ENCODE measurements around the gene TMED7. TPM values are rescaled to one million over a fixed set of nuclear protein-coding genes. Genes with fewer than 3 reads are reported as not detected.
A peak's percentile ranks its signal among the peaks of the same experiment; 100 is the strongest.

The TMED7 gene
- total and polyA plus RNA-seq, 2 of the 8 experiments (the other 6 are each of a cell fraction or from before 2014, with no cell fraction given) = 43.8 to 75.2 TPM

DNA sequence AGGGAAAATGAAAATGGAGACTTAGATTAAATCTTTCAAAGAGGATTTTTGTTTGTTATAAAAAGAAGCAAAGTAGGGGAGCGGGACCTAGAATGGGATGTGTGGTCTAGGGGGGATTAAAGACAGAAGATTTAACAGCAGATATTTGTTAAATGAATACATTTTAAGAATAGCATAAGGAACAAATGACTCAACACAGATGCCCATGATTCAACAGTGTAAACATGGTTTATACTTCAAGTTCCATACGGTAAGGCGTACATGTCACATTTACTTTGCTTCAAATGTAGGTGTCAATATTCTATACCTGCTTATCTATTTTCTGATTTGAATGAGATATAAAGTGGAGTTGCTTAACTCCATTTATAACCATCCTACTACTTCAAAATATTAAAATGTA is 25.1 kb downstream of the TMED7 start:
- CTCF ChIA-PET (ENCODE audit: partially characterized antibody) = no interaction called here
- no peaks in the 10 kb centered on the region for H3K9me3 ChIP-seq (ENCODE audit: insufficient read depth in 2 of 2, low read depth in 1 of 2, low read length in 1 of 2)
- FAIRE-seq (no peak), DNase-seq (ENCODE audit: low read depth in 1 of 2, low spot score in 2 of 2) (no peak)
- H3K4me1 ChIP-seq (replicated peaks in 1 of 4; ENCODE audit: control insufficient read depth in 3 of 4, insufficient read depth in 4 of 4, low read length in 3 of 4) = peaks cover 0 to 13% (median 7%) of the 10 kb centered on the region in 4 experiments; a peak in 5 of 7 replicates
- H4K91ac ChIP-seq (replicated peaks; ENCODE audit: insufficient read length, low read length) = no peak overlapping the region
- no peak overlapping the region for H3K4me3 ChIP-seq (ENCODE audit: extremely low read depth in 1 of 4, insufficient read depth in 2 of 4, low read depth in 3 of 4, low read length in 4 of 4)
- TF ChIP-seq POU5F1 (IDR thresholded peaks at IDR 0.05; ENCODE audit: low read depth, low read length) = no peak
- TF ChIP-seq HDAC6 (IDR thresholded peaks at IDR 0.05; ENCODE audit: low read depth, low read length) = no peak
- no peak for TF ChIP-seq NANOG (IDR thresholded peaks at IDR 0.05; ENCODE audit: insufficient read depth, low read depth, low read length, poor library complexity, severe bottlenecking)
- no peak for TF ChIP-seq BRCA1 (IDR thresholded peaks at IDR 0.05; ENCODE audit: low read depth, low read length)
- TF ChIP-seq SP2 (IDR thresholded peaks at IDR 0.05; ENCODE audit: low read length) = no peak
- TF ChIP-seq TCF12 (IDR thresholded peaks at IDR 0.05; ENCODE audit: low read depth, low read length) = no peak
- no peak for TF ChIP-seq MAFK (IDR thresholded peaks at IDR 0.05; ENCODE audit: low read depth, low read length)
- TF ChIP-seq CBX8 (IDR thresholded peaks at IDR 0.05; ENCODE audit: borderline replicate concordance, low read depth, low read length) = no peak
- TF ChIP-seq RXRA (IDR thresholded peaks at IDR 0.05; ENCODE audit: insufficient read depth, low read depth, low read length) = no peak
- TF ChIP-seq, protein P1, sequence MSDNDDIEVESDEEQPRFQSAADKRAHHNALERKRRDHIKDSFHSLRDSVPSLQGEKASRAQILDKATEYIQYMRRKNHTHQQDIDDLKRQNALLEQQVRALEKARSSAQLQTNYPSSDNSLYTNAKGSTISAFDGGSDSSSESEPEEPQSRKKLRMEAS (IDR thresholded peaks at IDR 0.05) = no peak
- TF ChIP-seq SRF (IDR thresholded peaks at IDR 0.05; ENCODE audit: low read depth, low read length) = no peak
- TF ChIP-seq EP300 (IDR thresholded peaks at IDR 0.05; ENCODE audit: borderline replicate concordance in 1 of 2, low read depth in 2 of 2, low read length in 2 of 2) = no peak
- H2AFZ ChIP-seq (ENCODE audit: low read length) = no peak overlapping the region
- H3K56ac ChIP-seq (replicated peaks; ENCODE audit: insufficient read length, low read depth, low read length) = no peak overlapping the region
- no peak overlapping the region for H3K14ac ChIP-seq (ENCODE audit: insufficient read length)
- H3K18ac ChIP-seq (ENCODE audit: extremely low read depth, low read length) = no peak overlapping the region
- H3K23me2 ChIP-seq (ENCODE audit: low read depth, low read length) = peaks cover 7% of the 10 kb centered on the region; the same call in 1 of the 2 replicates
- no peaks in the 10 kb centered on the region for H3K79me1 ChIP-seq (ENCODE audit: low read depth, low read length)
- H2BK12ac ChIP-seq (ENCODE audit: low read depth, low read length) = no peak overlapping the region
- peak overlapping the region in 1 of 2 experiments; percentile 86; a peak in 1 of 4 replicates for H3K4me2 ChIP-seq (ENCODE audit: insufficient read depth in 1 of 2, low read depth in 2 of 2, low read length in 2 of 2)
- H2BK15ac ChIP-seq (ENCODE audit: low read length) = no peak overlapping the region
- no peak overlapping the region for H2BK20ac ChIP-seq (ENCODE audit: low read length)
- no peaks in the 10 kb centered on the region; a peak in 1 of 8 replicates for H3K36me3 ChIP-seq (ENCODE audit: control insufficient read depth in 2 of 4, insufficient read depth in 4 of 4, low read length in 3 of 4)
- H4K5ac ChIP-seq (ENCODE audit: insufficient read length, low read depth, low read length) = no peak overlapping the region
- no peak overlapping the region for H4K8ac ChIP-seq (ENCODE audit: extremely low read depth, insufficient read depth, low read length)
- POLR2A ChIA-PET (ENCODE audit: partially characterized antibody) = no interaction called here
- H2AK5ac ChIP-seq (ENCODE audit: low read depth, low read length) = no peak overlapping the region
- H3K23ac ChIP-seq (ENCODE audit: insufficient read length) = no peak overlapping the region
- no peaks in the 10 kb centered on the region for H3K79me2 ChIP-seq (ENCODE audit: control insufficient read depth in 1 of 2, insufficient read depth in 2 of 2, low read length in 2 of 2)
- H2BK5ac ChIP-seq (ENCODE audit: low read depth, low read length) = no peak overlapping the region
- H2BK120ac ChIP-seq (replicated peaks; ENCODE audit: low read depth, low read length) = no peak overlapping the region
- no peak overlapping the region for H3K9ac ChIP-seq (replicated peaks in 1 of 4; ENCODE audit: extremely low read depth in 1 of 4, low read depth in 3 of 4, low read length in 3 of 4)
- no peak overlapping the region for H3K4ac ChIP-seq (replicated peaks; ENCODE audit: insufficient read length, low read depth, low read length)
- H4K20me1 ChIP-seq (replicated peaks in 1 of 2; ENCODE audit: control insufficient read depth in 1 of 2, insufficient read depth in 2 of 2, low read length in 2 of 2) = peaks cover 0 to 6% of the 10 kb centered on the region in 2 experiments
- WGBS, 2 experiments (ENCODE audit: extremely low coverage in 1 of 2, insufficient coverage in 1 of 2, insufficient read length in 1 of 2, insufficient replicate concordance in 2 of 2, low coverage in 1 of 2, low lambda C conversion rate in 2 of 2, missing lambda C conversion rate in 1 of 2) = 98% methylated on average over 3 of the region's 3 CpGs; no CpG with 5 or more reads in 1 of the 2 experiments
- no peaks in the 10 kb centered on the region for H3K27me3 ChIP-seq (replicated peaks in 1 of 4; ENCODE audit: control insufficient read depth in 3 of 4, extremely low read depth in 1 of 4, insufficient read depth in 3 of 4, low read length in 3 of 4)
- no peak overlapping the region for H3K27ac ChIP-seq (ENCODE audit: low read depth, low read length)
